Sigmoid colon (tissue), 7 donors: Measurements from ENCODE around the gene SAMHD1. TPM values are rescaled to one million over a fixed set of nuclear protein-coding genes. Genes with fewer than 3 reads are reported as not detected.
"Not testable (repeated sequence)": the region's sequence is repeated elsewhere in the genome, so short reads cannot be mapped to it uniquely, and the experiment has no call there.

Source experiments
- DNase-seq: peaks from one replicate; pipeline ENCODE4 v3.0.0-alpha.2; 2019
- H3K27ac ChIP-seq, 4 donors: fragments of 200-600 bp; sonication (generic); one replicate each; pipeline ENCODE4 v1.5.1; 2016 to 2019; ENCODE audit warnings: mild to moderate bottlenecking in 1 of 4
- H3K27me3 ChIP-seq, 3 donors: fragments of 200-600 bp; sonication (generic); one replicate each; pipeline ENCODE4 v1.5.1; 2019; ENCODE audit warnings: mild to moderate bottlenecking in 1 of 3
- H3K36me3 ChIP-seq, 4 donors: fragments of 200-600 bp; sonication (generic); one replicate each; pipeline ENCODE4 v1.5.1; 2016 to 2019
- H3K4me1 ChIP-seq, 4 donors: fragments of 200-600 bp; sonication (generic); one replicate each; pipeline ENCODE4 v1.5.1; 2017 to 2019
- H3K4me3 ChIP-seq, 4 donors: fragments of 200-600 bp; sonication (generic); one replicate each; pipeline ENCODE4 v1.5.1; 2017 to 2019; ENCODE audit warnings: mild to moderate bottlenecking in 2 of 4, moderate library complexity in 1 of 4
- H3K9me3 ChIP-seq, 4 donors: fragments of 200-600 bp in 3 of 4; sonication (generic) in 3 of 4; one replicate each; pipeline versions ENCODE4 v1.5.1 to v1.6.1; 2013 to 2019
- EP300 ChIP-seq, 4 donors: sonication (generic); formaldehyde crosslinking; IDR thresholded peaks; one replicate each; pipeline ENCODE4 v1.6.1; 2017; ENCODE audit warnings: antibody characterized with exemption in 4 of 4
- POLR2A ChIP-seq, 2 donors: fragments of 450-650 bp; IDR thresholded peaks; one replicate each; pipeline ENCODE4 v1.6.1; 2016; ENCODE audit warnings: antibody characterized with exemption in 2 of 2, mild to moderate bottlenecking in 2 of 2, moderate library complexity in 2 of 2
- POLR2AphosphoS5 ChIP-seq, 4 donors: sonication (generic); formaldehyde crosslinking; IDR thresholded peaks; one replicate each; pipeline ENCODE4 v1.6.1; 2017; ENCODE audit warnings: antibody characterized with exemption in 4 of 4
- WGBS, 2 donors: extraction: QIAGEN DNeasy Blood & Tissue Kit; methylation state at CpG; one replicate each; pipeline ENCODE4 v1.1.7; 2013; 5-methylcytosine and 5-hydroxymethylcytosine counted together
- intact Hi-C: fragments of 100-400 bp; cut with DNase I; formaldehyde crosslinking; loops from one replicate; pipeline ENCODE4 v1.15.1; 2023
- polyA plus RNA-seq, 3 donors: library from polyadenylated mRNA; stranded (reverse); fragments of 200-250 nt; gene quantifications; one replicate each; pipeline ENCODE4 v1.2.3, GENCODE V29; 2013
- total RNA-seq, 4 donors: library from RNA; depleted of rRNA; stranded (reverse); fragments of >200 nt; gene quantifications; one replicate each; pipeline ENCODE4 v1.1.0, GENCODE V29; 2016
- TF ChIP-seq, protein P1 (sequence below), 4 experiments: fragments of 450-650 bp in 3 of 4; fragments of 200-600 bp in 1 of 4; IDR thresholded peaks; one replicate each; pipeline ENCODE4 v1.5.1; 2016 to 2019; ENCODE audit warnings: antibody characterized with exemption in 4 of 4, mild to moderate bottlenecking in 3 of 4, moderate library complexity in 2 of 4
- donor health status: healthy with polysubstance abuse.
- donor health status: Bipolar disorder and iron deficiency.
- donor health status: healthy.

The SAMHD1 gene
- total and polyA plus RNA-seq, 7 donors = 27.0 to 179 (median 89.6) TPM

DNA sequence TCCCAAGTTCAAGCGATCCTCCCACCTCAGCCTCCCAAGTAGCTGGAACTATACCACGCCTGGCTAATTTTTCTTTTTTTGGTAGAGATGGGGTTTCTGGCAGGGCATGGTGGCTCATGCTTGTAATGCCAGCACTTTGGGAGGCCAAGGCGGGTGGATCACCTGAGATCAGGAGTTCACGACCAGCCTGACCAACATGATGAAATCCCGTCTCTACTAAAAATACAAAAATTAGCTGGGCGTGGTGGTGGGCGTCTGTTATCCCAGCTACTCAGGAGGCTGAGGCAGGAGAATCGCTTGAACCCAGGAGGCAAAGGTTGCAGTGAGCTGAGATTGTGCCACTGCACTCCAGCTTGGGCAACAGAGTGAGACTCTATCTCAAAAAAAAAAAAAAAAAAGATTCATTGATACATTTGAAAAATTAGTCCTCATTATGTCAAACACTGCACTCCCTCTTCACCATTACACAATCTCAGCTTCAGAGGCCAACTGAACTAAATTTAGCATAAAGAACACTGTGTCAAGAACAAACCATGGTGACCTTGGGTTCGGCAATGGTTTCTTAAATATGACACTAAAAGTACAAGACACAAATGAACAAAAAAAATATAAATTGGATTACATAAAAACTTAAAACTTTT is 14.6 kb downstream of the SAMHD1 start:
- Histone ChIP-seq H3K27ac (peak overlapping the region; percentile 57 to 96 (median 76)), H3K36me3 (peaks cover 0 to 69% (median 9%) of the 10 kb centered on the region in 4 donors), H3K4me1 (peaks cover 0 to 15% (median 6%) of the 10 kb centered on the region in 4 donors)
- intact Hi-C loops, H3K27me3 ChIP-seq, DNase-seq, H3K9me3 ChIP-seq, H3K4me3 ChIP-seq: not testable (repeated sequence)
- WGBS, 2 donors = 86 to 94% methylated on average over 9 of the region's 9 CpGs
- TF ChIP-seq POLR2AphosphoS5 (IDR thresholded peaks at IDR 0.05) = peak in 1 of 4 donors; percentile 42

GRCh38 chr20:36936341-36936740 is 15.2 kb downstream of the SAMHD1 start:
- no peak overlapping the region for H3K4me3 ChIP-seq
- H3K27me3 ChIP-seq = no peaks in the 10 kb centered on the region
- DNase-seq = no peak
- intact Hi-C loops = no loop called here
- H3K9me3 ChIP-seq = no peaks in the 10 kb centered on the region
- H3K27ac ChIP-seq = peak overlapping the region; percentile 57 to 96 (median 73)
- H3K36me3 ChIP-seq = peaks cover 0 to 69% (median 12%) of the 10 kb centered on the region in 4 donors
- TF ChIP-seq, protein P1, sequence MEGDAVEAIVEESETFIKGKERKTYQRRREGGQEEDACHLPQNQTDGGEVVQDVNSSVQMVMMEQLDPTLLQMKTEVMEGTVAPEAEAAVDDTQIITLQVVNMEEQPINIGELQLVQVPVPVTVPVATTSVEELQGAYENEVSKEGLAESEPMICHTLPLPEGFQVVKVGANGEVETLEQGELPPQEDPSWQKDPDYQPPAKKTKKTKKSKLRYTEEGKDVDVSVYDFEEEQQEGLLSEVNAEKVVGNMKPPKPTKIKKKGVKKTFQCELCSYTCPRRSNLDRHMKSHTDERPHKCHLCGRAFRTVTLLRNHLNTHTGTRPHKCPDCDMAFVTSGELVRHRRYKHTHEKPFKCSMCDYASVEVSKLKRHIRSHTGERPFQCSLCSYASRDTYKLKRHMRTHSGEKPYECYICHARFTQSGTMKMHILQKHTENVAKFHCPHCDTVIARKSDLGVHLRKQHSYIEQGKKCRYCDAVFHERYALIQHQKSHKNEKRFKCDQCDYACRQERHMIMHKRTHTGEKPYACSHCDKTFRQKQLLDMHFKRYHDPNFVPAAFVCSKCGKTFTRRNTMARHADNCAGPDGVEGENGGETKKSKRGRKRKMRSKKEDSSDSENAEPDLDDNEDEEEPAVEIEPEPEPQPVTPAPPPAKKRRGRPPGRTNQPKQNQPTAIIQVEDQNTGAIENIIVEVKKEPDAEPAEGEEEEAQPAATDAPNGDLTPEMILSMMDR (IDR thresholded peaks at IDR 0.05) = no peak
- no peak for TF ChIP-seq POLR2AphosphoS5 (IDR thresholded peaks at IDR 0.05)
- no peak for TF ChIP-seq POLR2A (IDR thresholded peaks at IDR 0.05)
- no peak for TF ChIP-seq EP300 (IDR thresholded peaks at IDR 0.05)
- 90 to 97% methylated on average over 8 of the region's 8 CpGs for WGBS, 2 donors
- H3K4me1 ChIP-seq = peaks cover 0 to 9% (median 6%) of the 10 kb centered on the region in 4 donors

GRCh38 chr20:36933571-36933970 is 17.9 kb downstream of the SAMHD1 start:
- H3K27me3 ChIP-seq, H3K27ac ChIP-seq, H3K9me3 ChIP-seq, intact Hi-C loops, H3K4me1 ChIP-seq, H3K4me3 ChIP-seq, DNase-seq: not testable (repeated sequence)
- 96% methylated on average over 16 of the region's 16 CpGs for WGBS, 2 donors
- peaks cover 0 to 78% (median 20%) of the 10 kb centered on the region in 4 donors for H3K36me3 ChIP-seq

DNA sequence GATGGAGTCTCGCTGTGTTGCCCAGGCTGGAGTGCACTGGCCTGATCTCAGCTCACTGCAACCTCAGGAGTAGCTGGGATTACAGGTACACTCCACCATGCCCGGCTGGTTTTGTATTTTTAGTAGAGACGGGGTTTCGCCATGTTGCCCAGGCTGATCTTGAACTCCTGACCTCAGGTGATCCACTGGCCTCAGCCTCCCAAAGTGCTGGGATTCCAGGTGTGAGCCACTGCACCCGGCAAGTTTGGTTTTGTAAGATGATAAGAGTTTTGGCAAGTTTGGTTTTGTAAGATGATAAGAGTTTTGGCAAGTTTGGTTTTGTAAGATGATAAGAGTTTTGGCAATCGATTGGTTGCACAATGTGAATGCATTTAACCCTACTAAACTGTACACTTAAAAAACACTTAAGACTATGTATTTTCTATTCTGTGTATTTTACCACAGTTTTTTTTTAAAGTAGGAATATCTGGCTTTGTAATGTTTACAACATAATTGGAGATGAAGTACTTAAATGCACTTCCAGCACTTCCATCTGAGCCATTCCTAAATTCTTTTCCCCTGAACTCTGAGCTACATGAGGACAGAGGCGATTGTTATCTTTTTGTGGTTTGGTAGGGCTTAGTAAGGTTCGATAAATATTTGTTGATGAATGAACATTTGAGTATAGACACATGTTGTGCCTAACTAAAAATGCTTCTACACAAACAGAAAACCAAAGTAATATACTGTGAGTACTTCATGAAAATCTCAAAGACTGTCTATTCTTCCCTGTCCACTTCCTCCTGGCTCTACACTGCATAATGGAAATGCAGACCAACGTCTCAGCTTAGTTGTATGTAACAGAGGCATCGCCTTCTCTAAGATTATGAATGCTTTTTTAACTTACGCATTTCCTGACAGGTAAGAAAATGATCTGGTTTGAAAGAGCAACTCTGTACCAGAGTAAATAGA is 18.8 kb downstream of the SAMHD1 start:
- DNase-seq = no peak
- intact Hi-C loops = no loop called here
- Histone ChIP-seq H3K36me3 (peaks cover 0 to 86% (median 28%) of the 10 kb centered on the region in 4 donors), H3K27me3 (no peaks in the 10 kb centered on the region), H3K9me3 (no peaks in the 10 kb centered on the region), H3K4me1 (peaks cover 0 to 7% (median 6%) of the 10 kb centered on the region in 4 donors), H3K4me3 (no peak overlapping the region), H3K27ac (no peak overlapping the region)
- 74% methylated on average over 11 of the region's 11 CpGs for WGBS, 2 donors
- TF ChIP-seq EP300 (IDR thresholded peaks at IDR 0.05) = no peak

GRCh38 chr20:36932067-36932466 is 19.4 kb downstream of the SAMHD1 start:
- H3K4me1 ChIP-seq, intact Hi-C loops, DNase-seq, H3K4me3 ChIP-seq, H3K9me3 ChIP-seq, H3K27me3 ChIP-seq: not testable (repeated sequence)
- 85 to 87% methylated on average over 12 of the region's 12 CpGs for WGBS, 2 donors
- Histone ChIP-seq H3K27ac (peak overlapping the region in 1 of 4 donors; percentile 6), H3K36me3 (peaks cover 0 to 93% (median 32%) of the 10 kb centered on the region in 4 donors)

DNA sequence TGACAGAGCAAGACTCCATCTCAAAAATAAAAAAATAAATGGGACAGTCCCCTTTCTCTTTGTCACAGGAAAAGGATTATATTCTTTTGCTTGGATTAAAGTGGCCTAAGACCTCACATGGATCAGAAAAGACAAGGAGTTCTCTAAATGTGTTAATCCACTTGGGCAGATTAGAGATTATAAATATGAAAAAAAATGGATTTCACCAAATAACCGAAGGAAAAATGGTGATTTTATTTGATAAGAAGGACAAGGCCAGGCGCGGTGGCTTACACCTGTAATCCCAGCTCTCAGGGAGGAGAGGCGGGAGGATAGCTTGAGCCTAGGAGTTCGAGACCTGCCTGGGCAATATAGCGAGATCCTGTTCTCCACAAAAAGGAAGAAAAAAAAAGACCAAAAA is 21.8 kb downstream of the SAMHD1 start:
- Histone ChIP-seq H3K36me3 (peaks cover 0 to 83% (median 26%) of the 10 kb centered on the region in 4 donors), H3K9me3 (no peaks in the 10 kb centered on the region), H3K27ac (peak overlapping the region in 1 of 4 donors; percentile 5), H3K4me1 (no peaks in the 10 kb centered on the region), H3K27me3 (no peaks in the 10 kb centered on the region), H3K4me3 (no peak overlapping the region)
- intact Hi-C loops = no loop called here
- DNase-seq = no peak
- TF ChIP-seq POLR2A (IDR thresholded peaks at IDR 0.05) = no peak
- TF ChIP-seq, protein P1 (IDR thresholded peaks at IDR 0.05) = no peak
- TF ChIP-seq EP300 (IDR thresholded peaks at IDR 0.05) = no peak
- TF ChIP-seq POLR2AphosphoS5 (IDR thresholded peaks at IDR 0.05) = no peak
- 98 to 99% methylated on average over 6 of the region's 6 CpGs for WGBS, 2 donors
